Lower leg skin (tissue), 3 donors: ENCODE data around the gene PIP5K1C.

Experiments
- POLR2A ChIP-seq, 2 donors: fragments of 450-650 bp; IDR thresholded peaks; one replicate each; pipeline ENCODE4 v1.6.1; 2016 to 2017; ENCODE audit warnings: antibody characterized with exemption in 2 of 2, mild to moderate bottlenecking in 1 of 2, moderate library complexity in 1 of 2
- TF ChIP-seq, protein P1 (sequence below), 3 donors: fragments of 450-650 bp; IDR thresholded peaks; one replicate each; pipeline ENCODE4 v1.5.1; 2016; ENCODE audit warnings: antibody characterized with exemption in 3 of 3, mild to moderate bottlenecking in 3 of 3, moderate library complexity in 2 of 3

DNA sequence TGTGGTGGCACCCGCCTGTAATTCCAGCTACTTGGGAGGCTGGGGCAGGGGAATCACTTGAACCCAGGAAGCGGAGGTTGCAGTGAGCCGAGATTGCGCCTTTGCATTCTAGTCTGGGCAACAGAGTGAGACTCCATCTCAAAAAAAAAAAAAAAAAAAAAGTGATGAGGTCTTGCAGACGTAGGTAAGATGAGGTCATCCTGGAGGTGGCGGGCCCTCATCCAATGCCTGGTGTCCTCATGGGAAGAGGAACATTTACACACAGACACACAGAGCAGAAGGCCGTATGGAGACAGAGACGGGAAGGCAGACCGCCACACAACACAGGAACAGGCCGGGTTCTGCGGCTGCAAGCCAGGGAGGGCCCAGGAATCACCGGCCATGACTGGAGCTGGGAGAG is 78.0 kb downstream of the PIP5K1C start:
- TF ChIP-seq, protein P1, sequence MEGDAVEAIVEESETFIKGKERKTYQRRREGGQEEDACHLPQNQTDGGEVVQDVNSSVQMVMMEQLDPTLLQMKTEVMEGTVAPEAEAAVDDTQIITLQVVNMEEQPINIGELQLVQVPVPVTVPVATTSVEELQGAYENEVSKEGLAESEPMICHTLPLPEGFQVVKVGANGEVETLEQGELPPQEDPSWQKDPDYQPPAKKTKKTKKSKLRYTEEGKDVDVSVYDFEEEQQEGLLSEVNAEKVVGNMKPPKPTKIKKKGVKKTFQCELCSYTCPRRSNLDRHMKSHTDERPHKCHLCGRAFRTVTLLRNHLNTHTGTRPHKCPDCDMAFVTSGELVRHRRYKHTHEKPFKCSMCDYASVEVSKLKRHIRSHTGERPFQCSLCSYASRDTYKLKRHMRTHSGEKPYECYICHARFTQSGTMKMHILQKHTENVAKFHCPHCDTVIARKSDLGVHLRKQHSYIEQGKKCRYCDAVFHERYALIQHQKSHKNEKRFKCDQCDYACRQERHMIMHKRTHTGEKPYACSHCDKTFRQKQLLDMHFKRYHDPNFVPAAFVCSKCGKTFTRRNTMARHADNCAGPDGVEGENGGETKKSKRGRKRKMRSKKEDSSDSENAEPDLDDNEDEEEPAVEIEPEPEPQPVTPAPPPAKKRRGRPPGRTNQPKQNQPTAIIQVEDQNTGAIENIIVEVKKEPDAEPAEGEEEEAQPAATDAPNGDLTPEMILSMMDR (IDR thresholded peaks at IDR 0.05) = no peak
- TF ChIP-seq POLR2A (IDR thresholded peaks at IDR 0.05) = no peak
